ENCODE data around the gene PRR9.
"Not testable (repeated sequence)": the region's sequence is repeated elsewhere in the genome, so short reads cannot be mapped to it uniquely, and the experiment has no call there.

Gene PRR9

GRCh38 chr1:153228491-153228890 lies 11.1 kb downstream of the PRR9 start:
- DNase-seq (ENCODE audit: low read depth in 2 of 2), result no peak
- TF ChIP-seq CTCF (IDR thresholded peaks at IDR 0.05; ENCODE audit: low read depth, low read length), result no peak
- no peak overlapping the region for H3K4me3 ChIP-seq (replicated peaks in 1 of 2; ENCODE audit: low read depth in 2 of 2, low read length in 2 of 2)

GRCh38 chr1:153229076-153229829 lies 11.9 kb downstream of the PRR9 start:
- TF ChIP-seq CTCF (IDR thresholded peaks at IDR 0.05; ENCODE audit: low read depth, low read length), result peak; percentile 41
- peak; percentile 2 for DNase-seq (ENCODE audit: low read depth in 2 of 2)
- not testable (repeated sequence) for H3K4me3 ChIP-seq (replicated peaks in 1 of 2; ENCODE audit: low read depth in 2 of 2, low read length in 2 of 2)

GRCh38 chr1:153231363-153231762 lies 14.0 kb downstream of the PRR9 start:
- DNase-seq (ENCODE audit: low read depth in 2 of 2), result no peak
- TF ChIP-seq CTCF (IDR thresholded peaks at IDR 0.05; ENCODE audit: low read depth, low read length), result no peak

GRCh38 chr1:153231785-153232184 lies 14.4 kb downstream of the PRR9 start:
- no peak overlapping the region for H3K4me3 ChIP-seq (replicated peaks in 1 of 2; ENCODE audit: low read depth in 2 of 2, low read length in 2 of 2)
- no peak for TF ChIP-seq CTCF (IDR thresholded peaks at IDR 0.05; ENCODE audit: low read depth, low read length)
- no peak for DNase-seq (ENCODE audit: low read depth in 2 of 2)

More at GRCh38 chr1:153231363-153231762, 14.0 kb downstream of the PRR9 start:
- H3K4me3 ChIP-seq (replicated peaks in 1 of 2; ENCODE audit: low read depth in 2 of 2, low read length in 2 of 2), result no peak overlapping the region

GRCh38 chr1:153232553-153232952 lies 15.2 kb downstream of the PRR9 start:
- H3K4me3 ChIP-seq (replicated peaks in 1 of 2; ENCODE audit: low read depth in 2 of 2, low read length in 2 of 2), result no peak overlapping the region
- no peak for TF ChIP-seq CTCF (IDR thresholded peaks at IDR 0.05; ENCODE audit: low read depth, low read length)
- DNase-seq (ENCODE audit: low read depth in 2 of 2), result no peak

- no peak overlapping the region for H3K4me3 ChIP-seq (replicated peaks in 1 of 2; ENCODE audit: low read depth in 2 of 2, low read length in 2 of 2)
- no peak for DNase-seq (ENCODE audit: low read depth in 2 of 2)
- no peak for TF ChIP-seq CTCF (IDR thresholded peaks at IDR 0.05; ENCODE audit: low read depth, low read length)
Observed at GRCh38 chr1:153233448-153233847, 16.1 kb downstream of the PRR9 start.

GRCh38 chr1:153238527-153238926 lies 21.1 kb downstream of the PRR9 start:
- H3K4me3 ChIP-seq (replicated peaks in 1 of 2; ENCODE audit: low read depth in 2 of 2, low read length in 2 of 2), result no peak overlapping the region
- no peak for DNase-seq (ENCODE audit: low read depth in 2 of 2)
- TF ChIP-seq CTCF (IDR thresholded peaks at IDR 0.05; ENCODE audit: low read depth, low read length), result no peak

Measured in cardiac fibroblast (primary cell).